GM12875 (cell line): ENCODE measurements around the gene HVCN1.

Experiments used
- H3K4me3 ChIP-seq: one replicate; pipeline ENCODE4 v1.5.1; 2011; ENCODE audit warnings: low read depth, low read length, control low read depth
- TF ChIP-seq, protein P1 (sequence below): IDR thresholded peaks from 2 replicates; pipeline ENCODE4 v1.5.1; 2011; ENCODE audit warnings: low read depth, mild to moderate bottlenecking, control low read depth, inconsistent platforms, low read length, moderate library complexity, borderline replicate concordance; ENCODE audit not compliant: insufficient read depth

The HVCN1 gene

DNA sequence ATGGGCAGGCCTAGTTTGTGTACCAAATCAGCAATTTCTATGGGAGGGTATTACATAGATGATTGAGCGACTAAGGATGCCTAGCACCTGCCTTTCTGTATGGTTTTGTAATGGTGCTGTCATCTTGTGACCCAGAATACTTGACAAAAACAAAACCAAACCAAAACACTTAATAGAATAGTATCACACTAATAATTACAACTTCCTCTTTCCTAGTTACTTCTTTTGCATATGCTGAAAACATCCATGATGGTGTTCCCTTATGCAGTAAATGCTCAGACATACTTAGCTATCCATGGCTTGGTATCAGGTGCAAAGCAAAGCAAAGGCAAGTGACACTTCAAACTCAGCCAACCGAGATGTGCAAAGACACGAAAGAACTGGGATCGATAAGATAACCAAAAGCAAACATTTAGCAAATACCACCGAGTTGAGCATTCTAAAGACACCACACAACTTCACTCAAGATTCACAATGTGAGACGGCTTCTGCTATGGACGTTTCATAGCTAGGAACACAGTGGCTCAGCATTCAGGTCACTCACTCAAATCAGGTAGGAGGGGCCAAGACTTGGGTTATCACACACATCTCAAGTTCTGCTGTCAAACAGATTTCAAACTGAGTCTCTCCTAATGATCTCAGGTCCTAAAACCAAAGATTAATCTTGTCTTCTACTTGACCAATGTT, 29.4 kb upstream of the HVCN1 start:
- TF ChIP-seq, protein P1, sequence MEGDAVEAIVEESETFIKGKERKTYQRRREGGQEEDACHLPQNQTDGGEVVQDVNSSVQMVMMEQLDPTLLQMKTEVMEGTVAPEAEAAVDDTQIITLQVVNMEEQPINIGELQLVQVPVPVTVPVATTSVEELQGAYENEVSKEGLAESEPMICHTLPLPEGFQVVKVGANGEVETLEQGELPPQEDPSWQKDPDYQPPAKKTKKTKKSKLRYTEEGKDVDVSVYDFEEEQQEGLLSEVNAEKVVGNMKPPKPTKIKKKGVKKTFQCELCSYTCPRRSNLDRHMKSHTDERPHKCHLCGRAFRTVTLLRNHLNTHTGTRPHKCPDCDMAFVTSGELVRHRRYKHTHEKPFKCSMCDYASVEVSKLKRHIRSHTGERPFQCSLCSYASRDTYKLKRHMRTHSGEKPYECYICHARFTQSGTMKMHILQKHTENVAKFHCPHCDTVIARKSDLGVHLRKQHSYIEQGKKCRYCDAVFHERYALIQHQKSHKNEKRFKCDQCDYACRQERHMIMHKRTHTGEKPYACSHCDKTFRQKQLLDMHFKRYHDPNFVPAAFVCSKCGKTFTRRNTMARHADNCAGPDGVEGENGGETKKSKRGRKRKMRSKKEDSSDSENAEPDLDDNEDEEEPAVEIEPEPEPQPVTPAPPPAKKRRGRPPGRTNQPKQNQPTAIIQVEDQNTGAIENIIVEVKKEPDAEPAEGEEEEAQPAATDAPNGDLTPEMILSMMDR = no peak
- H3K4me3 ChIP-seq = no peak overlapping the region

DNA sequence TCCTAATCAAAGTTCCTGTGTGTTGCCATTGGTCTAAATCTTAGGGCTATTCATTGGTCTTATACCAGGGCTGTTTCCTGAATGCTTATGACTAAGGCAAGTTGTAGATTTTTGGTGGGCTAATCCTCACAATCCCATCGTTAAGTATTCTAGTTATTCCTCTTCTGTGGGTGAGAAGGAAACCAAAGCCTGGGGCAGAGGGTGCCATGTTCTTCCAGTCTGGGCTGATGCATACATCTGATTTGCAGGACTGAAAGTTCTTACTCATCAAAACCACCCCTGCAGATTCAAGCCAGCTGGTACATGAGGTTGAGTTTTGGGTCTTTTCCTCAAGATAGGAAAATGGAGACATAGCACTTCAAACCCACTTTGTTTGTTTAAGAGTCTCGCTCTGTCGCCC, 28.1 kb upstream of the HVCN1 start:
- TF ChIP-seq, protein P1 = no peak
- H3K4me3 ChIP-seq = no peak overlapping the region

DNA sequence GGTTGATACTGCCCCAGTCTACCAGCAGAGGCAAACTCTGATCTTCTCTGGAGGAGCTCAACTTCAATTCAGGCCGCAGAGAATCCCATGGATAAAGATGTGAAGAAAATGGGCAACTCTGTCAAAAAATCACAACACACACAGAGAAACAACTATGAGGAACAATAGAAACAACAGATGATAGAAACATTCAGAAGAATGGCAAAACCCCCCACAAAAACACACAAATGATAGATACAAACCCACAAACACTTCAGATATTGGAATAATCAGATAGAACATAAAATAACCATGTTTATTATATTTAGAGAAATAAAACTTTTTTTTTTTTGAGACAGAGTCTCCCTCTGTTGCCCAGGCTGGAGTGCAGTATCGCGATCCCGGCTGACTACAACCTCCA, 20.0 kb upstream of the HVCN1 start:
- H3K4me3 ChIP-seq = no peak overlapping the region
- TF ChIP-seq, protein P1 = no peak

DNA sequence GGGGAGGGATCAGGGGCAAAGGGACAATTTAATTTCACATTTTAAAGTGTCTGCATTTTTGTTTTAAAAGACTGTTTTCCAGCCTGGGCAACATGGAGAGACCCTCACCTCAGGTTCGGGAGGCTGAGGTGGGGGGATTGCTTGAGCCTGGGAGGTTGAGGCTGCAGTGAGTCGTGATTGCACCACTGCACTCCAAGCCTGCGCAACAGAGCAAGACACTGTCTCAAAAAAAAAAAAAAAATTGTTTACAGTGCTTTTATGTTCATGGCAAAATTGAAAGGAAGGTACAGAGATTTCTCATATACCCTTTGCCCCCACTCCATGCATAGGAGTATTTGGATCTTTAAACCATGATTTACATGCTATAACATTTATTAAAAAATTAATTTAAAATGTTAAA, 16.4 kb upstream of the HVCN1 start:
- TF ChIP-seq, protein P1 = no peak

DNA sequence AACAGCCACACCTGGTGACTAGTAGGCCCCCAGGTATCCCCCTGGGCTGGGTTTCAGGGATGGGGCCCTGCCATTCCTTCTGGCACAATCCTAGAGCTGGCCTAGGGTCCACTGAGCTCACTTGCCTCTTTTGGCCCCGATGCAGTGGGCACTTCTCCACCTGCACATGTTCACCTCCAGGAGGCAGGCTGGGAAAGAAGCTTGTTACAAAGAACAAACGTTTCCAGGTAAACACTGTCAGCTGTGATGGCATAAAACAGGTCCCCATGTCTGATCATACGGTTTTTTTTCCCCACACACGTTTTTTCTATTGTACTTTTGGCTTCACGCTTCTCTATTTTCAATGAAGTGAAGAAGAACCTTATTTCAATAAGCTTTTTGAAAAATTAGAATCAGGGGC, 15.8 kb upstream of the HVCN1 start:
- TF ChIP-seq, protein P1 = peak; percentile 53

More for the DNA sequence above, 16.4 kb upstream of the HVCN1 start:
- no peak overlapping the region for H3K4me3 ChIP-seq

DNA sequence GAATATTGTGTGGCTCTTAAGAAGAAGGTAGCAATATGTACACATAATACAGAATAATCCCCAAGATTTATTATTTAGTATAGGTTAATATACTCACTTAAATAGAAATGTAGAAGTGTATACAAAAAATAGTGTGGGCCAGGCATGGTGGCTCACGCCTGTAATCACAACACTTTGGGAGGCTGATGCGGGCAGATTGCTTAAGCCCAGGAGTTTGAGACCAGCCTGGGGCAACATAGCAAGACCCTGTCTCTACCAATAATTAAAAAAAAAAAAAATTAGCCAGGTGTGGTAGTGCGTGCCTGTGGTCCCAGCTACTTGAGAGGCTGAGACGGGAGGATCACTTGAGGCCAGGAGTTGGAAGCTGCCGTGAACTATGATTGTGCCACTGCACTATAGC, 15.3 kb upstream of the HVCN1 start:
- H3K4me3 ChIP-seq = no peak overlapping the region
- TF ChIP-seq, protein P1 = no peak

More for the DNA sequence above, 15.8 kb upstream of the HVCN1 start:
- H3K4me3 ChIP-seq = no peak overlapping the region

DNA sequence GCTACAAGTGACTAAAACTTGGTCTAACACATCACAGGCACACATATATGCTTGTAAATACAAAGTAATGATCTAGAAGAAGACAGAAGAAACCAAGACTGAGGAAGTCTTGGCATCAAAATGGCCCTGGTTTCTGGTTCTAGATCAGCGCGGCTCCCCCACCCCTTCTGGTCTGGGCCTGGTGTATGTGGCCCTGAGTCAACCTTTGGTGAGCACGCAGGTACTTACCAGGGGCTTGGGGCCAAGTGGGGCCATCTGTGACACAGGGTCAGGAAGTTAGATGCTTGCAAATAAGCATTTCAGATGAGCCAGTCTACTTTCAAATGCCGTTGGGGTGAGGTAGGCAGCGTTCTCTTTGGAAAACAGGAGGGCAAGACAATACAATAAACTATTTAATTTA, 13.2 kb upstream of the HVCN1 start:
- TF ChIP-seq, protein P1 = no peak
- no peak overlapping the region for H3K4me3 ChIP-seq
